Endothelial cell (in vitro differentiated cells): ENCODE measurements around the gene FBXL19. TPM values are rescaled to one million over a fixed set of nuclear protein-coding genes. Genes with fewer than 3 reads are reported as not detected.

Experiments
- DNase-seq: peaks from one replicate; pipeline ENCODE4 v3.0.0; 2021; ENCODE audit warnings: low spot score
- H3K27ac Mint-ChIP-seq: one replicate; pipeline ENCODE4 v1.8.0; 2021; ENCODE audit warnings: mixed read lengths, inconsistent platforms; ENCODE audit not compliant: unreplicated experiment
- H3K27me3 Mint-ChIP-seq: one replicate; pipeline ENCODE4 v1.8.0; 2021; ENCODE audit warnings: mild to moderate bottlenecking, moderate library complexity, mixed read lengths, inconsistent platforms; ENCODE audit not compliant: unreplicated experiment
- H3K36me3 Mint-ChIP-seq: one replicate; pipeline ENCODE4 v1.8.0; 2021; ENCODE audit warnings: mild to moderate bottlenecking, low read depth, mixed read lengths, inconsistent platforms; ENCODE audit not compliant: unreplicated experiment
- H3K4me1 Mint-ChIP-seq: one replicate; pipeline ENCODE4 v1.8.0; 2021; ENCODE audit warnings: mild to moderate bottlenecking, mixed read lengths, inconsistent platforms; ENCODE audit not compliant: unreplicated experiment
- H3K4me3 Mint-ChIP-seq: one replicate; pipeline ENCODE4 v1.8.0; 2021; ENCODE audit warnings: mild to moderate bottlenecking, mixed read lengths, inconsistent platforms; ENCODE audit not compliant: unreplicated experiment
- H3K9me3 Mint-ChIP-seq: one replicate; pipeline ENCODE4 v1.8.0; 2021; ENCODE audit warnings: mixed read lengths, inconsistent platforms; ENCODE audit not compliant: unreplicated experiment
- CTCF ChIP-seq: fragments of 200-600 bp; sonication (generic); IDR thresholded peaks from one replicate; pipeline ENCODE4 v1.5.0; 2021; ENCODE audit warnings: antibody characterized with exemption; ENCODE audit not compliant: unreplicated experiment
- microRNA-seq: library from miRNA; unstranded; fragments of <30 nt; microRNA quantifications from one replicate; pipeline ENCODE4, GENCODE V29; 2020; ENCODE audit not compliant: unreplicated experiment
- total RNA-seq: library from RNA; stranded (reverse); fragmentation: NEBNext Ultra II Directional; extraction: Animal tissue kit (Norgen Biotek cat#: 25700); gene quantifications from one replicate; pipeline ENCODE4 v1.2.1, GENCODE V29; 2021; ENCODE audit not compliant: unreplicated experiment

FBXL19 gene
- total RNA-seq, 1 donor from 2014 or later, result 117 TPM

GRCh38 chr16:30997725-30998711 lies 74.6 kb downstream of the FBXL19 start:
- H3K4me3 Mint-ChIP-seq, result no peak overlapping the region
- no peak overlapping the region for H3K27ac Mint-ChIP-seq
- DNase-seq, result no peak
- peaks cover 6% of the 10 kb centered on the region for H3K27me3 Mint-ChIP-seq
- no peaks in the 10 kb centered on the region for H3K9me3 Mint-ChIP-seq
- H3K36me3 Mint-ChIP-seq, result peaks cover 3% of the 10 kb centered on the region
- no peak for TF ChIP-seq CTCF
- H3K4me1 Mint-ChIP-seq, result peaks cover 3% of the 10 kb centered on the region

Small RNA genes within 50 kb of the gene (microRNA-seq; reads per million reads assigned to microRNA genes)
- gene MIR4519, result 0.35 reads per million
- gene MIR762, result 0.35 reads per million

Other genes starting within 250 kb of the FBXL19 start
- gene SRCAP, start 224.4 kb upstream of the FBXL19 start, total RNA-seq, result 62.2 TPM
- gene PHKG2, start 175.1 kb upstream of the FBXL19 start, total RNA-seq, result 27.5 TPM
- gene CFAP119, start 161.5 kb upstream of the FBXL19 start, total RNA-seq, result 5.2 TPM
- 108 TPM for gene RNF40, start 161.2 kb upstream of the FBXL19 start, total RNA-seq
- 29.7 TPM for gene ZNF629, start 136.4 kb upstream of the FBXL19 start, total RNA-seq
- gene BCL7C, start 29.5 kb upstream of the FBXL19 start, total RNA-seq, result 53.9 TPM
- 3.4 TPM for gene CTF1, start 27.0 kb upstream of the FBXL19 start, total RNA-seq
- gene ORAI3, start 25.5 kb downstream of the FBXL19 start, total RNA-seq, result 42.9 TPM
- 23.4 TPM for gene SETD1A, start 34.2 kb downstream of the FBXL19 start, total RNA-seq
- 5.3 TPM for gene HSD3B7, start 61.6 kb downstream of the FBXL19 start, total RNA-seq
- 5.5 TPM for gene STX1B, start 87.1 kb downstream of the FBXL19 start, total RNA-seq
- gene STX4, start 110.0 kb downstream of the FBXL19 start, total RNA-seq, result 74.2 TPM
- 13.6 TPM for gene ZNF668, start 150.7 kb downstream of the FBXL19 start, total RNA-seq
- gene ZNF646, start 150.8 kb downstream of the FBXL19 start, total RNA-seq, result 25.5 TPM
- 1.8 TPM for gene PRSS53, start 165.4 kb downstream of the FBXL19 start, total RNA-seq
- 59.6 TPM for gene VKORC1, start 171.2 kb downstream of the FBXL19 start, total RNA-seq
- gene BCKDK, start 184.8 kb downstream of the FBXL19 start, total RNA-seq, result 56.8 TPM
- 49.7 TPM for gene KAT8, start 194.1 kb downstream of the FBXL19 start, total RNA-seq
- gene PRSS8, start 212.2 kb downstream of the FBXL19 start, total RNA-seq, result 3.8 TPM
- gene PRSS36, start 226.5 kb downstream of the FBXL19 start, total RNA-seq, result 0.74 TPM